NCI-H2196 (cell line): ENCODE data around the gene PYCR2.
"Not testable (repeated sequence)": the region's sequence is repeated elsewhere in the genome, so short reads cannot be mapped to it uniquely, and the experiment has no call there.

ENCODE experiments used
- DNase-seq: peaks from one replicate; lab custom pipeline; 2025; ENCODE audit not compliant: unreplicated experiment; lab: John Stamatoyannopoulos, UW

PYCR2 gene

GRCh38 chr1:225943582-225943981 lies 19.5 kb upstream of the PYCR2 start:
- DNase-seq: no peak

DNA sequence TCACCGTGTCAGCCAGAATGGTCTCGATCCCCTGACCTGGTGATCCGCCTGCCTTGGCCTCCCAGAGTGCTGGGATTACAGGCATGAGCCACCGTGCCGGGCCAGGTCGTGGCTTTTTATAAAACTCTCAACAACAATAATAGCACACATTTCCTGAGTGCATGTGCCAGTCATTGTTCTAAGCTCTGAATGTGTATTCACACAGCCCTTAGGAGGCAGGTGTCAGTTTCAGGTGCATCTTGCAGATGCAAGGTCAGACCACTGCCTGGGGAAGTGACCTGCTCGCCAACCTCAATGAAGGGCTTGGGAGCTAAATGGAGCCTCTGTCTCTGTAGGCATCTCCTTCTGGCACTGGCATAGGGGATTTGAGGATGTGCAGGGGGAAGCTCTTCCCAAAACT lies 18.5 kb upstream of the PYCR2 start:
- DNase-seq: peak; percentile 12

GRCh38 chr1:225941942-225942222 lies 17.8 kb upstream of the PYCR2 start:
- DNase-seq: no peak

GRCh38 chr1:225941187-225941941 lies 17.3 kb upstream of the PYCR2 start, which contains the start of gene LEFTY2:
Gene LEFTY2 (minus strand): TSS chr1:225941220. CDS start chr1:225941140, 80 bp downstream.
- DNase-seq: no peak

GRCh38 chr1:225940385-225941151 lies 16.5 kb upstream of the PYCR2 start:
- no peak for DNase-seq

DNA sequence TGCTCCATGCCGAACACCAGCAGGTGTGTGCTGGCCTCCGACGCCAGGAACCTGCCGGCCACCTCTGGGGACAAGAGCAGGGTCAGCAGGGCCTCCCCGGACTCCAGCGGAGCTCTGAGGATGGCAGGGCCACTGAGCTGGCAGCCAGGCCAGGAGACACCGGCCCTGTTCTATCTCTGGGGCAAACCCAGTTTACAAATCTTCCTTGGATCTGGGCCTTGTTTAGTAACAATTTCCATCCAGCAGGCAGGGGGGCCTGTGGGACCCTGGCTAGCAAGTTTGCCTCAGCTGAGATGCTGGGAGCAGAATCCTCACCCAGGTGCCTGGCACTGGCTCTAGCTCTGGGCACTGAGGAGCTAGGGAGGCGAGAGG lies 15.9 kb upstream of the PYCR2 start:
- DNase-seq: not testable (repeated sequence)

DNA sequence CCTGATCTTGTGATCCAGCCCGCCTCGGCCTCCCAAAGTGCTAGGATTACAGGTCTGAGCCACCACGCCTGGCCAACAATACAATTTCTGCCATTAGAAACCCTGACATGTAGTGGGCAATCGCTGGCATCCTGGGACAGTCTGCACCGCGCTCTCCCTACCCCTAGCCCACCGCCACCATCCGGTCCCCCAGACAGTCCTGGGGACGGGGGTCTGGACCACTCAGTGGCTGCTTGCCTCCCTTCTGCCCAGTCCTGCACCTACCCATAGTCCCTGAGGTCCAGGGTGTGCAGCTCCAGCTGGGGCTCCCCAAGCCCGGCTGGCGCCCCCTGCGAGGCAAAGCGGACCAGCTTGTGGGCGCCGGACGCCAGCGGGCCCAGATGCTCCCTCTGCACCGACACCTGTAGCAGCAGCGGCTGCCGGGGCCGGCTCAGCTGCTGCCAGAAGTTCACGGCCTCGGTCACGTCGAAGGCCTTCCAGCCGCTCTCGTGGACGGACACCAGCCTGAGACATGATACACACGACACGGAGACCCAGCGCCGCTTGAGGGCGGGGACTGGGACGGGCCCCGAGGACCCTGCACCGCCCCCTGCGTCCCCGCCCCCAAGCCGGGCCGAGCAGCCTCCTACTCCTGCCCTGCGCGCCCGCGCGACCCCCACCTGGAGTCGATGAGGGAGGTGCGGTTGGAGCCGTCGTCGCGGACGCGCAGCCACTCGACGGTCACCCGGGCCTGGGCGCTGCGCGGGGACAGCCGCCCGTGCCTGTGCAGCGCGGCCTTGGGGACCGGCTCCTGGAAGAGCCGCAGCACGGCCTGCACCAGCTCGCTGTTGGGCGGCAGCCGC lies 15.3 kb upstream of the PYCR2 start:
- not testable (repeated sequence) for DNase-seq

DNA sequence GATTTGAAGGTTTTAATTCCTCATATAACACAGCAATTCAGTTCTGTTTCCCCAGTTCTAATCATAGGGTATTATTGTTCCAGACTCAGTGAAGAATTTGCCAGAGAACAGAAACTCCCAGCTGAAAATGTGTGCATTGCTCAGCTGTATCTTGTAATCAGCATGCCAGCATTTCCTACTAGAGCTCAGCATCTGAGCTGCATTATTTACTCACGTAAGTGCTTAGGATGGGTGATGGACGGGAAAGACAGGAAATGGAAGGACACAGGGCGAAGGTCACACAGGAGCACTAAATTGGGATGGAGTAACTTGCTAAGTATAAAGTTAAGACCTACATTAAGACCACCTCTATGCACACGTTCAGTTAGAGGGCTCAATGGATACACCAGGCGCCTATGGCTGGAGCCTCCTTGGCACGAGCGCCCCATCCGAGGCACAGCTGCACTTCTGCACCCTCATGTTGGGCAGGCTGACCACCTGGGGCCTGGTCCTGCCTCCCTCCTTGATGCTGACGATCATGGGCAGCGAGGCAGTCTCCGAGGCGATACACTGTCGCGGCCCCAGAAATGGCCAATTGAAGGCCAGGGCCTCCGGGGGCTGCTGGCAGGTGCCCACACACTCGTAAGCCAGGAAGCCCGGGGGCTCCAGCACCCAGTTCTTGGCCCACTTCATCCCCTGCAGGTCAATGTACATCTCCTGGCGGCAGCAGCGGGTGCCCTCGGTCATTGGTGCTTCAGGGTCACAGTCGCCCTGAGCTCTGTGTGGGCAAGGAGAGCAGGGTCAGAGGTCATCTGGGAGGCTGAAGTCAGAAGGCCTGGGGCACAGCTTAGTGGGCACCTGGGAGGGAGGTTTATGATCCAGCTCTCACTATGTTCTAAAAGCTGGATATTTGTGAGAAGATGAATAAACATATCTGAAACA lies 13.3 kb upstream of the PYCR2 start:
- DNase-seq: no peak

- no peak for DNase-seq
Measured at GRCh38 chr1:225936523-225936922, 12.5 kb upstream of the PYCR2 start.

DNA sequence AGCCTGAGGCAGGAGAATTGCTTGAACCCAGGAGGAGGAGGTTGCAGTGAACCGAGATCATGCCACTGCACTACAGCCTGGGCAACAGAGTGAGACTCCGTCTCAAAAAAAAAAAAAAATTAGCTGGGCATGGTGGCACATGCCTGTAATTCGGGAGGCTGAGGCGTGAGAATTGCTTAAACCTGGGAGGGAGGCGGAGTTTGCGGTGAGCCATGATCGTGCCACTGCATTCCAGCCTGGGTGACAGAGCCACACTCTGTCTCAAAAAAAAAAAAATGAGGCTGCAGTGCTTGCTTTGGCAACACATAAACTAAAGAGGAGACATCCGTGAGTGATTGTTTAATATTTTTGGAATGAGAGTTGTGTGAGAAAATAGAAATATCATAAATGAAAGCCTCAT lies 12.0 kb upstream of the PYCR2 start:
- DNase-seq: not testable (repeated sequence)

GRCh38 chr1:225934711-225935110 lies 10.7 kb upstream of the PYCR2 start:
- no peak for DNase-seq

DNA sequence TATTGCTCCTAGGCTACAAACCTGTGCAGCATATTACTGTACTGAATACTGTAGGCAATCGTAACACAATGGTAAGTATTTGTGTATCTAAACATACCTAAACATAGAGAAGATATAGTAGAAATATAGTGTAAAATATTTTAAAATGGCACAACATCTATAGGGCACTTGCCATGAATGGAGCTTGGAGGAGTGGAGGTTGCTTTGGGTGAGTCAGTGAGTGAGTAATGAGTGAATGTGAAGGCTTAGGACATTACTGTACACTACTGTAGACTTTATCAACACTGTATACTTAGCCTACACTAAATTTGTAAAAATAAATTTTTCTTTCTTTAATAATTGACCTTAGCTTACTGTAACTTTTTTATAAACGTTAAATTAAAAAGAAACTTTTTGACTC lies 9.0 kb upstream of the PYCR2 start:
- DNase-seq: no peak

- DNase-seq: no peak
Measured at GRCh38 chr1:225931270-225932136, 7.5 kb upstream of the PYCR2 start.

- DNase-seq: no peak
Measured at GRCh38 chr1:225930566-225930965, 6.5 kb upstream of the PYCR2 start.

DNA sequence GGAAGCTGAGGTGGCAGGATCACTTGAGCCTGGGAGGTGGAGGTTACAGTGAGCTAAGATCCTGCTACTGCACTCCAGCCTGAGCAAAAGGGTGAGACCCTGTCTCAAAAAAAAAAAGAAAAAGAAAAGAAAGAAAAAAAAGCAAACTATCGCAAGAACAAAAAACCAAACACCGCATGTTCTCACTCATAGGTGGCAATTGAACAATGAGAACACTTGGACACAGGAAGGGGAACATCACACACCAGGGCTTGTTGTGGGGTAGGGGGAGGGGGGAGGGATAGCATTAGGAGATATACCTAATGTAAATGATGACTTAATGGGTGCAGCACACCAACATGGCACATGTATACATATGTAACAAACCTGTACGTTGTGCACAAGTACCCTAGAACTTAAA lies 5.4 kb upstream of the PYCR2 start:
- not testable (repeated sequence) for DNase-seq

GRCh38 chr1:225928186-225929175 lies 4.4 kb upstream of the PYCR2 start:
- no peak for DNase-seq

- DNase-seq: no peak
Measured at GRCh38 chr1:225926551-225927113, 2.6 kb upstream of the PYCR2 start.

- DNase-seq: no peak
Measured at GRCh38 chr1:225923381-225923691, 714 bp downstream of the PYCR2 start.
